Body of pancreas (tissue), 4 donors: Measurements from ENCODE around the gene NAT9. TPM values are rescaled to one million over a fixed set of nuclear protein-coding genes. Genes with fewer than 3 reads are reported as not detected.

Experiments
- ATAC-seq: fragments of 150-250 bp; one replicate; pipeline ENCODE4 v1.9.1; 2016
- DNase-seq, 4 donors: peaks; one replicate each; pipeline ENCODE4 v3.0.0-alpha.2; 2019
- H3K27ac ChIP-seq, 4 donors: fragments of 200-600 bp; sonication (generic); 1 replicate in 3 of 4; 2 replicates in 1 of 4; pipeline versions ENCODE4 v1.5.1 to v1.6.1; 2016 to 2019; ENCODE audit warnings: mild to moderate bottlenecking in 1 of 4, mixed read lengths in 1 of 4, moderate library complexity in 1 of 4
- H3K27me3 ChIP-seq, 2 donors: fragments of 200-600 bp; sonication (generic); one replicate each; pipeline ENCODE4 v1.6.0; 2016; ENCODE audit warnings: mild to moderate bottlenecking in 1 of 2
- H3K36me3 ChIP-seq, 2 donors: fragments of 200-600 bp; sonication (generic); replicated peaks in 1 of 2; 2 replicates each; pipeline ENCODE4 v1.5.1; 2016; ENCODE audit warnings: low read depth in 2 of 2; ENCODE audit not compliant: insufficient read depth in 1 of 2
- H3K4me1 ChIP-seq: fragments of 200-600 bp; sonication (generic); one replicate; pipeline ENCODE4 v1.6.0; 2016
- H3K4me3 ChIP-seq, 2 donors: fragments of 200-600 bp; sonication (generic); 1 replicate in 1 of 2; 2 replicates in 1 of 2; pipeline ENCODE4 v1.5.1; 2016 to 2019
- H3K9me3 ChIP-seq, 3 donors: fragments of 200-600 bp; sonication (generic); 1 replicate in 2 of 3; 2 replicates in 1 of 3; pipeline ENCODE4 v1.5.1; 2016
- CTCF ChIP-seq, 7 experiments: fragments of 450-650 bp in 4 of 7; fragments of 200-600 bp in 3 of 7; sonication (generic) in 3 of 7; IDR thresholded peaks; one replicate each; pipeline ENCODE4 v1.5.1; 2016 to 2019; ENCODE audit warnings: antibody characterized with exemption in 7 of 7
- POLR2A ChIP-seq, 3 donors: fragments of 450-650 bp; IDR thresholded peaks; one replicate each; pipeline ENCODE4 v1.6.1; 2016; ENCODE audit warnings: antibody characterized with exemption in 3 of 3, mild to moderate bottlenecking in 2 of 3
- WGBS, 2 donors: methylation state at CpG; one replicate each; pipeline ENCODE4 v1.1.5; 2017; 5-methylcytosine and 5-hydroxymethylcytosine counted together
- intact Hi-C: fragments of 100-400 bp; cut with DNase I; formaldehyde crosslinking; loops from one replicate; pipeline ENCODE4 v1.15.1; 2023
- total RNA-seq, 2 donors: library from RNA; depleted of rRNA; stranded (reverse); fragments of >200 nt; gene quantifications; one replicate each; pipeline ENCODE4 v1.1.0, GENCODE V29; 2016

NAT9 gene
- total RNA-seq, 2 donors from 2014 or later, result 21.8 to 23.3 TPM

GRCh38 chr17:74801896-74802295, 25.8 kb upstream of the NAT9 start:
- no peaks in the 10 kb centered on the region for H3K9me3 ChIP-seq
- ATAC-seq, result no peak
- TF ChIP-seq POLR2A (IDR thresholded peaks at IDR 0.05) (no peak), CTCF (IDR thresholded peaks at IDR 0.05) (no peak)
- no peak overlapping the region for H3K27ac ChIP-seq
- 58 to 76% methylated on average over 8 of the region's 8 CpGs for WGBS, 2 donors
- H3K4me3 ChIP-seq, result no peak overlapping the region
- peaks cover 0 to 8% of the 10 kb centered on the region in 2 donors for H3K36me3 ChIP-seq
- intact Hi-C loops, result no loop called here
- no peaks in the 10 kb centered on the region for H3K27me3 ChIP-seq
- H3K4me1 ChIP-seq, result no peaks in the 10 kb centered on the region
- no peak for DNase-seq

- WGBS, 2 donors, result 83 to 84% methylated on average over 7 of the region's 7 CpGs
These were observed 24.4 kb upstream of the NAT9 start for GRCh38 chr17:74800531-74800930.

GRCh38 chr17:74799097-74799496, 23.0 kb upstream of the NAT9 start:
- intact Hi-C loops, result no loop called here
- Histone ChIP-seq H3K36me3 (peaks cover 0 to 22% of the 10 kb centered on the region in 2 donors), H3K27ac (no peak overlapping the region), H3K4me3 (no peak overlapping the region), H3K27me3 (no peaks in the 10 kb centered on the region), H3K9me3 (no peaks in the 10 kb centered on the region), H3K4me1 (no peaks in the 10 kb centered on the region)
- no peak for ATAC-seq
- 96 to 98% methylated on average over 9 to 14 of the region's 14 CpGs for WGBS, 2 donors
- TF ChIP-seq CTCF (IDR thresholded peaks at IDR 0.05) (no peak), POLR2A (IDR thresholded peaks at IDR 0.05) (no peak)
- no peak for DNase-seq

More at GRCh38 chr17:74800531-74800930, 24.4 kb upstream of the NAT9 start:
- DNase-seq (no peak), ATAC-seq (no peak)
- no peaks in the 10 kb centered on the region for H3K4me1 ChIP-seq
- H3K27ac ChIP-seq, result no peak overlapping the region
- H3K27me3 ChIP-seq, result no peaks in the 10 kb centered on the region
- no peak overlapping the region for H3K4me3 ChIP-seq
- H3K9me3 ChIP-seq, result no peaks in the 10 kb centered on the region
- TF ChIP-seq POLR2A (IDR thresholded peaks at IDR 0.05), result no peak
- no peak for TF ChIP-seq CTCF (IDR thresholded peaks at IDR 0.05)
- intact Hi-C loops, result no loop called here
- peaks cover 0 to 17% of the 10 kb centered on the region in 2 donors for H3K36me3 ChIP-seq

- intact Hi-C loops, result no loop called here
- Histone ChIP-seq H3K9me3 (no peaks in the 10 kb centered on the region), H3K4me3 (no peak overlapping the region), H3K36me3 (peaks cover 0 to 24% of the 10 kb centered on the region in 2 donors), H3K4me1 (no peaks in the 10 kb centered on the region), H3K27me3 (no peaks in the 10 kb centered on the region), H3K27ac (no peak overlapping the region)
- WGBS, 2 donors, result 77 to 93% methylated on average over 8 of the region's 8 CpGs
- TF ChIP-seq POLR2A (IDR thresholded peaks at IDR 0.05) (no peak), CTCF (IDR thresholded peaks at IDR 0.05) (no peak)
- ATAC-seq (no peak), DNase-seq (no peak)
These were observed 22.1 kb upstream of the NAT9 start for GRCh38 chr17:74798239-74798707.

- ATAC-seq (no peak), DNase-seq (no peak)
- H3K4me3 ChIP-seq, result no peak overlapping the region
- peaks cover 0 to 24% of the 10 kb centered on the region in 2 donors for H3K36me3 ChIP-seq
- no peaks in the 10 kb centered on the region for H3K27me3 ChIP-seq
- TF ChIP-seq CTCF (IDR thresholded peaks at IDR 0.05) (no peak), POLR2A (IDR thresholded peaks at IDR 0.05) (no peak)
- no peak overlapping the region for H3K27ac ChIP-seq
- intact Hi-C loops, result no loop called here
- WGBS, 2 donors, result 87 to 97% methylated on average over 4 of the region's 4 CpGs
- no peaks in the 10 kb centered on the region for H3K9me3 ChIP-seq
- no peaks in the 10 kb centered on the region for H3K4me1 ChIP-seq
These were observed 21.7 kb upstream of the NAT9 start for GRCh38 chr17:74797824-74798223.
